GM18873 (cell line): ENCODE measurements around the gene NEU3.
"Not testable (repeated sequence)": the region's sequence is repeated elsewhere in the genome, so short reads cannot be mapped to it uniquely, and the experiment has no call there.

Experiments used
- ATAC-seq: cut with Tn5 transposase; IDR thresholded peaks from one replicate; pipeline ENCODE4 v1.9.1; 2021; ENCODE audit warnings: mild to moderate bottlenecking, moderate library complexity, moderate number of reproducible peaks; ENCODE audit not compliant: unreplicated experiment, low FRiP score

The NEU3 gene

GRCh38 chr11:75025561-75025960 is 36.8 kb downstream of the NEU3 start:
- ATAC-seq = no peak

- no peak for ATAC-seq
Observed at GRCh38 chr11:75028321-75028720, 39.6 kb downstream of the NEU3 start.

GRCh38 chr11:75028724-75029123 is 40.0 kb downstream of the NEU3 start:
- no peak for ATAC-seq

- ATAC-seq = no peak
Observed at GRCh38 chr11:75029836-75030631, 41.3 kb downstream of the NEU3 start.

- ATAC-seq = no peak
Observed at GRCh38 chr11:75031224-75031753, 42.6 kb downstream of the NEU3 start.

- ATAC-seq = no peak
Observed at GRCh38 chr11:75031771-75032549, 43.2 kb downstream of the NEU3 start.

GRCh38 chr11:75032550-75032935 is 43.8 kb downstream of the NEU3 start:
- no peak for ATAC-seq

GRCh38 chr11:75033916-75034315 is 45.2 kb downstream of the NEU3 start:
- no peak for ATAC-seq

GRCh38 chr11:75035256-75035655 is 46.5 kb downstream of the NEU3 start:
- no peak for ATAC-seq

- ATAC-seq = no peak
Observed at GRCh38 chr11:75035911-75036565, 47.3 kb downstream of the NEU3 start.

- no peak for ATAC-seq
Observed at GRCh38 chr11:75040167-75040770, 51.5 kb downstream of the NEU3 start.

GRCh38 chr11:75041263-75041662 is 52.5 kb downstream of the NEU3 start:
- ATAC-seq = no peak

- not testable (repeated sequence) for ATAC-seq
Observed at GRCh38 chr11:75041821-75042220, 53.1 kb downstream of the NEU3 start.

- ATAC-seq = not testable (repeated sequence)
Observed at GRCh38 chr11:75044381-75045170, 55.8 kb downstream of the NEU3 start.

GRCh38 chr11:75046668-75047067 is 57.9 kb downstream of the NEU3 start:
- ATAC-seq = not testable (repeated sequence)

- no peak for ATAC-seq
Observed at GRCh38 chr11:75047191-75047590, 58.5 kb downstream of the NEU3 start.

- ATAC-seq = not testable (repeated sequence)
Observed at GRCh38 chr11:75049501-75050266, 61.0 kb downstream of the NEU3 start.

GRCh38 chr11:75050516-75050915 is 61.8 kb downstream of the NEU3 start:
- ATAC-seq = no peak

GRCh38 chr11:75051043-75051442 is 62.3 kb downstream of the NEU3 start:
- no peak for ATAC-seq
